ENCODE results near the gene SLC4A5.

DNA sequence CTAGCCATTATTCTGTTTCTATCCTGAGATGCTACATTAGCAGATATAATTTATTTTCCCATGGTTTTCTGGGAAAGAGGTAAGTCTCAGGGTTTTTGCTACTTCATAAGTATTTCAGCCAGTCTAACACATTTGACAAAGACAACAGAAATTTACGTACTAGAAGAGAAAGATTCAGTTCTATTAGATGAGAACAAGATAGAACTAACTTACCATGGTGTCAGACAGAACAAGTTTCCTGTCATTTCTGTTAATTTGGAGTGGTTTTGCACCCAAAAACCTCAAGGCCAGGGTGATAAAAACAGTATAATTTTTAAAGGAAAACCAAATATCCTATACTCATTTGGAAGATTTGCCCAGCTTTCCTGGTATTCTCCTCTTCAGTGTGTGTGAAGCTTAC lies 15.6 kb downstream of the SLC4A5 start:
- TF ChIP-seq, protein P1, sequence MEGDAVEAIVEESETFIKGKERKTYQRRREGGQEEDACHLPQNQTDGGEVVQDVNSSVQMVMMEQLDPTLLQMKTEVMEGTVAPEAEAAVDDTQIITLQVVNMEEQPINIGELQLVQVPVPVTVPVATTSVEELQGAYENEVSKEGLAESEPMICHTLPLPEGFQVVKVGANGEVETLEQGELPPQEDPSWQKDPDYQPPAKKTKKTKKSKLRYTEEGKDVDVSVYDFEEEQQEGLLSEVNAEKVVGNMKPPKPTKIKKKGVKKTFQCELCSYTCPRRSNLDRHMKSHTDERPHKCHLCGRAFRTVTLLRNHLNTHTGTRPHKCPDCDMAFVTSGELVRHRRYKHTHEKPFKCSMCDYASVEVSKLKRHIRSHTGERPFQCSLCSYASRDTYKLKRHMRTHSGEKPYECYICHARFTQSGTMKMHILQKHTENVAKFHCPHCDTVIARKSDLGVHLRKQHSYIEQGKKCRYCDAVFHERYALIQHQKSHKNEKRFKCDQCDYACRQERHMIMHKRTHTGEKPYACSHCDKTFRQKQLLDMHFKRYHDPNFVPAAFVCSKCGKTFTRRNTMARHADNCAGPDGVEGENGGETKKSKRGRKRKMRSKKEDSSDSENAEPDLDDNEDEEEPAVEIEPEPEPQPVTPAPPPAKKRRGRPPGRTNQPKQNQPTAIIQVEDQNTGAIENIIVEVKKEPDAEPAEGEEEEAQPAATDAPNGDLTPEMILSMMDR (IDR thresholded peaks at IDR 0.05 in 8 of 11, conservative IDR thresholded peaks at IDR 0.05 in 3 of 11), result no peak
- TF ChIP-seq POLR2A (IDR thresholded peaks at IDR 0.05), result no peak
